Measurements from ENCODE around the gene EFCAB8.

The EFCAB8 gene

GRCh38 chr20:32893263-32894025 is 34.7 kb downstream of the EFCAB8 start:
- no peak for ATAC-seq
- TF ChIP-seq PATZ1 (CRISPR knock-in tag; IDR thresholded peaks at IDR 0.05; ENCODE audit: borderline replicate concordance) (no peak), PPARA (CRISPR knock-in tag; IDR thresholded peaks at IDR 0.05; ENCODE audit: borderline replicate concordance) (no peak), ZFP30 (CRISPR knock-in tag; IDR thresholded peaks at IDR 0.05) (no peak), CREB5 (CRISPR knock-in tag; IDR thresholded peaks at IDR 0.05; ENCODE audit: low read depth) (no peak), RARB (CRISPR knock-in tag; IDR thresholded peaks at IDR 0.05) (no peak), SNAI2 (CRISPR knock-in tag; IDR thresholded peaks at IDR 0.05) (no peak), ZNF565 (CRISPR knock-in tag; conservative IDR thresholded peaks at IDR 0.05; ENCODE audit: low read depth) (no peak), ARNTL (CRISPR knock-in tag; IDR thresholded peaks at IDR 0.05; ENCODE audit: borderline replicate concordance, low read depth) (no peak), TOX (CRISPR knock-in tag; IDR thresholded peaks at IDR 0.05; ENCODE audit: borderline replicate concordance) (no peak), ZNF8 (CRISPR knock-in tag; IDR thresholded peaks at IDR 0.05) (no peak), BACH2 (CRISPR knock-in tag; IDR thresholded peaks at IDR 0.05; ENCODE audit: borderline replicate concordance) (no peak), ZFP3 (CRISPR knock-in tag; IDR thresholded peaks at IDR 0.05) (no peak), ZNF70 (CRISPR knock-in tag; IDR thresholded peaks at IDR 0.05) (no peak), TCF4 (CRISPR knock-in tag; IDR thresholded peaks at IDR 0.05; ENCODE audit: borderline replicate concordance) (no peak)

GRCh38 chr20:32894026-32894483 is 35.3 kb downstream of the EFCAB8 start:
- no peak for TF ChIP-seq TCF4 (CRISPR knock-in tag; IDR thresholded peaks at IDR 0.05; ENCODE audit: borderline replicate concordance)
- no peak for TF ChIP-seq TSHZ2 (CRISPR knock-in tag; IDR thresholded peaks at IDR 0.05)
- no peak for TF ChIP-seq POU6F1 (CRISPR knock-in tag; IDR thresholded peaks at IDR 0.05; ENCODE audit: borderline replicate concordance, low read depth)
- no peak for TF ChIP-seq PATZ1 (CRISPR knock-in tag; IDR thresholded peaks at IDR 0.05; ENCODE audit: borderline replicate concordance)
- no peak for TF ChIP-seq CREB5 (CRISPR knock-in tag; IDR thresholded peaks at IDR 0.05; ENCODE audit: low read depth)
- TF ChIP-seq CSDC2 (CRISPR knock-in tag; IDR thresholded peaks at IDR 0.05): no peak
- TF ChIP-seq ZNF70 (CRISPR knock-in tag; IDR thresholded peaks at IDR 0.05): no peak
- TF ChIP-seq ZFP30 (CRISPR knock-in tag; IDR thresholded peaks at IDR 0.05): no peak
- peak; percentile 79 for ATAC-seq

Measured in SK-N-SH treated with all-trans-retinoic acid at 6 μM for 48 hours (cell line).